Peyer's patch (tissue), 4 donors: ENCODE data around the gene COL4A6. TPM values are rescaled to one million over a fixed set of nuclear protein-coding genes. Genes with fewer than 3 reads are reported as not detected.

ENCODE experiments used
- DNase-seq, 3 donors: peaks; one replicate each; pipeline ENCODE4 v3.0.0-alpha.2; 2017 to 2019
- H3K27ac ChIP-seq, 4 donors: fragments of 200-600 bp; sonication (generic); one replicate each; pipeline ENCODE4 v1.5.1; 2016 to 2019
- H3K27me3 ChIP-seq, 2 donors: fragments of 200-600 bp; sonication (generic); one replicate each; pipeline ENCODE4 v1.5.1; 2019
- H3K36me3 ChIP-seq, 3 donors: fragments of 200-600 bp; sonication (generic); one replicate each; pipeline ENCODE4 v1.5.1; 2016 to 2019
- H3K4me1 ChIP-seq, 4 donors: fragments of 200-600 bp; sonication (generic); one replicate each; pipeline ENCODE4 v1.5.1; 2016 to 2019
- H3K4me3 ChIP-seq, 4 donors: fragments of 200-600 bp; sonication (generic); 1 replicate in 3 of 4; 2 replicates in 1 of 4; pipeline ENCODE4 v1.5.1; 2016 to 2019; ENCODE audit warnings: mild to moderate bottlenecking in 1 of 4
- H3K9me3 ChIP-seq, 4 donors: fragments of 200-600 bp; sonication (generic); one replicate each; pipeline ENCODE4 v1.5.1; 2016 to 2019; ENCODE audit warnings: mild to moderate bottlenecking in 1 of 4
- POLR2A ChIP-seq, 2 donors: fragments of 450-650 bp; IDR thresholded peaks; one replicate each; pipeline ENCODE4 v1.5.1; 2017; ENCODE audit warnings: antibody characterized with exemption in 2 of 2, mild to moderate bottlenecking in 2 of 2, moderate library complexity in 2 of 2
- total RNA-seq, 4 donors: library from RNA; depleted of rRNA; stranded (reverse); fragments of >200 nt; gene quantifications; one replicate each; pipeline ENCODE4 v1.1.0, GENCODE V29; 2016
- TF ChIP-seq, protein P1 (sequence below), 6 experiments: fragments of 450-650 bp in 4 of 6; fragments of 200-600 bp in 2 of 6; sonication (generic) in 1 of 6; IDR thresholded peaks; one replicate each; pipeline ENCODE4 v1.5.1; 2017 to 2019; ENCODE audit warnings: antibody characterized with exemption in 6 of 6, mild to moderate bottlenecking in 3 of 6, moderate library complexity in 1 of 6

Gene COL4A6
- total RNA-seq, 4 donors from 2014 or later: 0.18 to 2.4 (median 0.89) TPM

DNA sequence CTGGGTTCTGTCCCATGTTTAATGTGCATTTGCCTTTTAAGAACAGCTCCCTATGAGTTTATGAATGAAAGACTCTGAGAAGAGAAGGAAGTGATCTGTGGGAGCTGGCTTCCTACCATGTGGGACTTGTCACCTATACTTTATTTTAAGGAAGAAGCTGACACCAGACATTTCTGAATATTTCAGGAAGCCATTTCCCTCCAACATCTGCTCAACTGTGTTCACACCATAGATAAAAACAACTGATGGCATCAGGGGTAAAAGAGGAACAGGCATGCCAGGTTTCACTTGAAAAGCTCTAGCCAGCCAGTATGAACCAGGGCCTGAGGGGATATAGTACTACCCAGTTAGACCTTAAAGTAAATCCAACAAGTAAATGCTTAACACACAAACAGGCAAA lies 116.0 kb downstream of the COL4A6 start:
- no peaks in the 10 kb centered on the region for H3K4me1 ChIP-seq
- H3K9me3 ChIP-seq: no peaks in the 10 kb centered on the region
- no peaks in the 10 kb centered on the region for H3K27me3 ChIP-seq
- no peak overlapping the region for H3K27ac ChIP-seq
- no peak for DNase-seq
- TF ChIP-seq, protein P1, sequence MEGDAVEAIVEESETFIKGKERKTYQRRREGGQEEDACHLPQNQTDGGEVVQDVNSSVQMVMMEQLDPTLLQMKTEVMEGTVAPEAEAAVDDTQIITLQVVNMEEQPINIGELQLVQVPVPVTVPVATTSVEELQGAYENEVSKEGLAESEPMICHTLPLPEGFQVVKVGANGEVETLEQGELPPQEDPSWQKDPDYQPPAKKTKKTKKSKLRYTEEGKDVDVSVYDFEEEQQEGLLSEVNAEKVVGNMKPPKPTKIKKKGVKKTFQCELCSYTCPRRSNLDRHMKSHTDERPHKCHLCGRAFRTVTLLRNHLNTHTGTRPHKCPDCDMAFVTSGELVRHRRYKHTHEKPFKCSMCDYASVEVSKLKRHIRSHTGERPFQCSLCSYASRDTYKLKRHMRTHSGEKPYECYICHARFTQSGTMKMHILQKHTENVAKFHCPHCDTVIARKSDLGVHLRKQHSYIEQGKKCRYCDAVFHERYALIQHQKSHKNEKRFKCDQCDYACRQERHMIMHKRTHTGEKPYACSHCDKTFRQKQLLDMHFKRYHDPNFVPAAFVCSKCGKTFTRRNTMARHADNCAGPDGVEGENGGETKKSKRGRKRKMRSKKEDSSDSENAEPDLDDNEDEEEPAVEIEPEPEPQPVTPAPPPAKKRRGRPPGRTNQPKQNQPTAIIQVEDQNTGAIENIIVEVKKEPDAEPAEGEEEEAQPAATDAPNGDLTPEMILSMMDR (IDR thresholded peaks at IDR 0.05): no peak
- TF ChIP-seq POLR2A (IDR thresholded peaks at IDR 0.05): no peak
- H3K36me3 ChIP-seq: no peaks in the 10 kb centered on the region
- no peak overlapping the region for H3K4me3 ChIP-seq

DNA sequence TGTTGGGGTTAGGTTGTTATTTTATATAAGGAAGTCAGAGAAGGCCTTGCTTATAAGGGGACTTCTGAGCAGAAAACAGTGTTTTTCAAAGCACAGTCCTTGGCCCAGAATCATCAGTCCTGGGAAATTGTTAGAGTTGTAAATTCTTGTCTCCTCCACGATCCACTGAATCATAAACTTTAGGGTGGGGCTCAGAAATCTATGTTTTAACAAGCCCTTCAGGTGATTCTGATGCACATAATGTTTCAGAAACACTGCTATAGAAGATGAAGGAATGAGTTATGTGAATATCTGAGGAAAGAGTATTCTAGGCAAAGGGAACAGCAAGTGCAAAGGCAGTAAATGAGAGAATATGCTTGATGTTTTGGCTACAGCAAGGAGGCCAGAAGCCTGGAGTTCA lies 121.8 kb downstream of the COL4A6 start:
- no peak for DNase-seq
- Histone ChIP-seq H3K27me3 (no peaks in the 10 kb centered on the region), H3K36me3 (no peaks in the 10 kb centered on the region), H3K4me3 (no peak overlapping the region), H3K4me1 (no peaks in the 10 kb centered on the region), H3K9me3 (no peaks in the 10 kb centered on the region), H3K27ac (no peak overlapping the region)
- no peak for TF ChIP-seq POLR2A (IDR thresholded peaks at IDR 0.05)
- TF ChIP-seq, protein P1 (IDR thresholded peaks at IDR 0.05): no peak

DNA sequence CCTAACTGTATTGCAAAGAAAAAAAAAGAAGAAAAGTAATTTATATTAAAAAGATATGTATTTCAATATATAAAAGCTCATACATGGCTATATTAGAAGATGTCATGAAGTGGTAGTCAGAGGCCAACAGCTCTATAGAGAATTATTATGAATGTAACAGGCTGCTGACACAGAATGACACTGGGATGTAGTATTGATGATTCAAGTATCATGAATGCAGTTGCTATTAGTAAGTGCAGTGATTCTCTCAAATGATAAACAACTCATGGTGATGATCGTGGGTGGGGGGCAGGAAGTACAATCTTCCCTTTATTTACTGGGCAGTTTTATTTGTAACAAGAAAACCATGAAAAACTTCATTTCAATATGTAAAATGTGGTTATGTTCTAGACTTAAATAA lies 124.6 kb downstream of the COL4A6 start:
- TF ChIP-seq POLR2A (IDR thresholded peaks at IDR 0.05): no peak
- TF ChIP-seq, protein P1 (IDR thresholded peaks at IDR 0.05): no peak
- no peaks in the 10 kb centered on the region for H3K4me1 ChIP-seq

DNA sequence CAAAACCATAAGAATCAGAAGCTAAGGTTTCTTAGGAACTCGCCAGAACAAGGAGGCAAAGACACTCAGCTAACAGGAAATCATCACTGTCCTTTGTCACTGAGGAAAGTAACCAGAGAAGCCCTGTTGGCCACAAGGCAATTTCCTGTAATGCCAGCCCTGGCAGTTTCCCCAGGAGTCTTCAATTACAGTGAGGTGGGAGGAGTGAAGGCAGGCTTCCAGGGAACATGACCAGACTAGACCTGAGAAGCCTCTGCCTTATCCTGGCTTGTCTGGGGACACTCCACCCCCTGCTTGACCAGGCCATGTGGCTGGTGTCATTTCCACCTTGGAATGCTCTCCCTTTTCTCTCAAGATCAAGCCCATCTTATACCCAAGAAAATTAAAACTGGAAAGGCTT lies 125.3 kb downstream of the COL4A6 start:
- no peak for DNase-seq
- no peak overlapping the region for H3K27ac ChIP-seq
- no peaks in the 10 kb centered on the region for H3K4me1 ChIP-seq

More for the DNA sequence above, 124.6 kb downstream of the COL4A6 start:
- no peaks in the 10 kb centered on the region for H3K36me3 ChIP-seq
- H3K4me3 ChIP-seq: no peak overlapping the region
- H3K9me3 ChIP-seq: no peaks in the 10 kb centered on the region
- no peak overlapping the region for H3K27ac ChIP-seq
- no peak for DNase-seq
- no peaks in the 10 kb centered on the region for H3K27me3 ChIP-seq

DNA sequence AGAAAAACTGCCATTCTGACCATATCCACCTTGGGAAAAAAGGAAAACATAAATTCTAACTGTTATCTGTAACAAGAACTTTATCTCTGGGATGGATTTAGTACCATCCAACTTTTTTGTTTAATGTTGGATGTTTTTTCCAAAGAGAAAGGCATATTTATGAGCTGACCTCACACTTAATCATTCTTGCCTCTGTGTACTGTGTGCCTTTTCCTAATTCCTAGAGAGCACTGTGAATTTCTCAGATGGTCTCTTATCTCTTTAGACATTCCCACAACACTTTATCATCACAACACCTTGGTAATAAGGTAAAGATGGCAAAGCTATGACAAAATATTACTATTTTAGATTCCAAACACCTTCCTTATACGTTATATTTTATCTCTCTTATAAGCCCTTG lies 126.2 kb downstream of the COL4A6 start:
- Histone ChIP-seq H3K4me3 (no peak overlapping the region), H3K36me3 (no peaks in the 10 kb centered on the region), H3K9me3 (no peaks in the 10 kb centered on the region), H3K27ac (no peak overlapping the region), H3K27me3 (no peaks in the 10 kb centered on the region), H3K4me1 (no peaks in the 10 kb centered on the region)
- DNase-seq: no peak
- TF ChIP-seq, protein P1 (IDR thresholded peaks at IDR 0.05): no peak
- no peak for TF ChIP-seq POLR2A (IDR thresholded peaks at IDR 0.05)

More for the DNA sequence above, 125.3 kb downstream of the COL4A6 start:
- Histone ChIP-seq H3K4me3 (no peak overlapping the region), H3K36me3 (no peaks in the 10 kb centered on the region), H3K9me3 (no peaks in the 10 kb centered on the region), H3K27me3 (no peaks in the 10 kb centered on the region)
- TF ChIP-seq POLR2A (IDR thresholded peaks at IDR 0.05): no peak
- TF ChIP-seq, protein P1 (IDR thresholded peaks at IDR 0.05): no peak

DNA sequence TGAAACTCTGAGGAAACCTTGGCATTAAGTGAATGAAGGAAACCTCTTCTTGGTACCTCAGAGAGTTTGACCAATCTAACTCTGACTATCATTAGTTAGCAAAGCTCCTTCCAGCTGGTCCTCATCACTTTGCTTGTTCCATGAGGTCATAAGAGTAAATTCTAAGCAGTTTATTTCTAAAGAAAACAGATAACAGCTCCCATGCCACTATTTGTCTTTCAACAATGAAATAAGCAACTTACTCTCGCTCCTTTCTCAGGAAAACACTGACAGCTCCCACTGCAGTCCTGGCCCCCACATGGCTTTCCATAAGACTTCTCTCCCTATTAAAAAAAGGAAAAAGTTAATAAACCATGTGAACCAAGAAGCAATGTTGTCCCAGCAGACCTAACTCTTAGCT lies 127.7 kb downstream of the COL4A6 start:
- Histone ChIP-seq H3K27me3 (no peaks in the 10 kb centered on the region), H3K9me3 (no peaks in the 10 kb centered on the region), H3K4me3 (no peak overlapping the region), H3K27ac (no peak overlapping the region), H3K36me3 (no peaks in the 10 kb centered on the region), H3K4me1 (no peaks in the 10 kb centered on the region)
- TF ChIP-seq, protein P1 (IDR thresholded peaks at IDR 0.05): no peak
- no peak for TF ChIP-seq POLR2A (IDR thresholded peaks at IDR 0.05)
- no peak for DNase-seq
